Osteoblast (primary cell): ENCODE data around the gene ACAP1. TPM values are rescaled to one million over a fixed set of nuclear protein-coding genes. Genes with fewer than 3 reads are reported as not detected.
A peak's percentile ranks its signal among the peaks of the same experiment; 100 is the strongest.

Experiments used
- DNase-seq: peaks from one replicate; pipeline ENCODE4 v3.0.0; 2011; ENCODE audit warnings: low spot score, mixed read lengths; ENCODE audit not compliant: insufficient read length; ENCODE audit errors: missing footprints
- H2AFZ ChIP-seq: 2 replicates; pipeline ENCODE4 v1.6.0; 2011; ENCODE audit warnings: mild to moderate bottlenecking, low read length
- H3K27ac ChIP-seq: 2 replicates; pipeline ENCODE4 v1.5.1; 2011; ENCODE audit warnings: mild to moderate bottlenecking, low read depth, low read length, moderate library complexity
- H3K27me3 ChIP-seq: 2 replicates; pipeline ENCODE4 v1.6.0; 2012; ENCODE audit warnings: mild to moderate bottlenecking, control low read depth, inconsistent platforms, low read length, moderate library complexity; ENCODE audit not compliant: insufficient read depth
- H3K36me3 ChIP-seq: 2 replicates; pipeline ENCODE4 v1.5.1; 2011; ENCODE audit warnings: mild to moderate bottlenecking, low read length, control low read depth, moderate library complexity; ENCODE audit not compliant: insufficient read depth
- H3K4me1 ChIP-seq: 2 replicates; pipeline ENCODE4 v1.5.1; 2011; ENCODE audit warnings: mild to moderate bottlenecking, low read length, control low read depth, moderate library complexity; ENCODE audit not compliant: insufficient read depth
- H3K4me2 ChIP-seq: 2 replicates; pipeline ENCODE4 v1.6.0; 2011; ENCODE audit warnings: mild to moderate bottlenecking, low read length; ENCODE audit not compliant: insufficient read depth
- H3K4me3 ChIP-seq: fragments of 200-600 bp; sonication (generic); 3 replicates; pipeline ENCODE4 v1.5.1; 2012; ENCODE audit warnings: mild to moderate bottlenecking, low read length, inconsistent platforms; ENCODE audit not compliant: insufficient read depth
- H3K79me2 ChIP-seq: 2 replicates; pipeline ENCODE4 v1.6.0; 2012; ENCODE audit warnings: mild to moderate bottlenecking, low read length, control low read depth, inconsistent platforms; ENCODE audit not compliant: insufficient read depth
- H3K9me3 ChIP-seq: 2 replicates; pipeline ENCODE4 v1.5.1; 2011; ENCODE audit warnings: low read depth, low read length, control low read depth
- H4K20me1 ChIP-seq: 2 replicates; pipeline ENCODE4 v1.6.0; 2012; ENCODE audit warnings: mild to moderate bottlenecking, low read length, control low read depth; ENCODE audit not compliant: insufficient read depth
- CTCF ChIP-seq: IDR thresholded peaks from 2 replicates; pipeline ENCODE4 v1.5.1; 2011; ENCODE audit warnings: mild to moderate bottlenecking, low read depth, low read length, moderate library complexity; ENCODE audit errors: extremely low read depth
- total RNA-seq: library from RNA; depleted of rRNA; stranded (reverse); fragments of >200 nt; gene quantifications from 2 replicates; pipeline ENCODE4 v1.2.3, GENCODE V29; 2012

ACAP1 gene
- total RNA-seq, 1 donor, result not detected

- H3K79me2 ChIP-seq, result peaks cover 60% of the 10 kb centered on the region
- H3K27me3 ChIP-seq, result no peaks in the 10 kb centered on the region
- DNase-seq, result peak; percentile 99
- H3K36me3 ChIP-seq, result peaks cover 44% of the 10 kb centered on the region
- no peak overlapping the region for H2AFZ ChIP-seq
- peaks cover 53% of the 10 kb centered on the region for H4K20me1 ChIP-seq
- H3K4me1 ChIP-seq, result peaks cover 27% of the 10 kb centered on the region
- H3K4me2 ChIP-seq, result peak overlapping the region; percentile 73
- H3K4me3 ChIP-seq, result peak overlapping the region; percentile 75
- TF ChIP-seq CTCF, result no peak
- no peaks in the 10 kb centered on the region for H3K9me3 ChIP-seq
- H3K27ac ChIP-seq, result peak overlapping the region; percentile 54
Observed at GRCh38 chr17:7308625-7309433, 27.5 kb upstream of the ACAP1 start.

DNA sequence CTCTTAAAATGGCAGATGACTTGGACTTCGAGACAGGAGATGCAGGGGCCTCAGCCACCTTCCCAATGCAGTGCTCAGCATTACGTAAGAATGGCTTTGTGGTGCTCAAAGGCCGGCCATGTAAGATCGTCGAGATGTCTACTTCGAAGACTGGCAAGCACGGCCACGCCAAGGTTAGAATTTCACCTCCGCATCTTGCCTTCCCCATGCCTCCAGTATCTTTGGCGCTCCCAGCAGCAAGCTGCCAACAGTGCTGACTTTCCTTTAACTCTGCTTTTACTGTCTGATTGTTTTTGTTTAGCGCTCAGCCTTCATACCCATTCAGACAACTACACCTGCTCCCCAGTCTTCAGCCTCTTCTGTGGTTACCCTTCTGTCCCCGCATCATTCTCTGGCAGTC, 26.7 kb upstream of the ACAP1 start:
- Histone ChIP-seq H3K79me2 (peaks cover 67% of the 10 kb centered on the region), H3K27me3 (no peaks in the 10 kb centered on the region), H4K20me1 (peaks cover 61% of the 10 kb centered on the region), H3K4me3 (peak overlapping the region; percentile 75), H3K4me2 (peak overlapping the region; percentile 73), H3K9me3 (no peaks in the 10 kb centered on the region), H3K27ac (peak overlapping the region; percentile 54), H3K36me3 (peaks cover 44% of the 10 kb centered on the region), H3K4me1 (peaks cover 35% of the 10 kb centered on the region), H2AFZ (no peak overlapping the region)
- no peak for TF ChIP-seq CTCF
- DNase-seq, result peak; percentile 13

- peaks cover 49% of the 10 kb centered on the region for H3K36me3 ChIP-seq
Observed at GRCh38 chr17:7311110-7311705, 25.1 kb upstream of the ACAP1 start.

More at GRCh38 chr17:7311110-7311705, 25.1 kb upstream of the ACAP1 start:
- Histone ChIP-seq H3K4me2 (no peak overlapping the region), H3K27ac (no peak overlapping the region), H3K4me1 (peaks cover 40% of the 10 kb centered on the region), H2AFZ (no peak overlapping the region), H3K79me2 (peaks cover 70% of the 10 kb centered on the region), H3K9me3 (no peaks in the 10 kb centered on the region), H3K27me3 (no peaks in the 10 kb centered on the region), H4K20me1 (peaks cover 62% of the 10 kb centered on the region), H3K4me3 (no peak overlapping the region)
- TF ChIP-seq CTCF, result no peak
- DNase-seq, result peak; percentile 72
